C4-2B (cell line): ENCODE results near the gene CD83.
A peak's percentile ranks its signal among the peaks of the same experiment; 100 is the strongest.

ENCODE experiments used
- H3K27ac ChIP-seq: fragments of 450-650 bp; 2 replicates; pipeline ENCODE4 v1.5.1; 2017
- ZFX ChIP-seq: fragments of 450-650 bp; IDR thresholded peaks from 2 replicates; pipeline ENCODE4 v1.6.1; 2017
- TF ChIP-seq, protein P1 (sequence below): fragments of 450-650 bp; conservative IDR thresholded peaks from 2 replicates; pipeline ENCODE4 v1.5.1; 2017; ENCODE audit warnings: mild to moderate bottlenecking

Gene CD83

DNA sequence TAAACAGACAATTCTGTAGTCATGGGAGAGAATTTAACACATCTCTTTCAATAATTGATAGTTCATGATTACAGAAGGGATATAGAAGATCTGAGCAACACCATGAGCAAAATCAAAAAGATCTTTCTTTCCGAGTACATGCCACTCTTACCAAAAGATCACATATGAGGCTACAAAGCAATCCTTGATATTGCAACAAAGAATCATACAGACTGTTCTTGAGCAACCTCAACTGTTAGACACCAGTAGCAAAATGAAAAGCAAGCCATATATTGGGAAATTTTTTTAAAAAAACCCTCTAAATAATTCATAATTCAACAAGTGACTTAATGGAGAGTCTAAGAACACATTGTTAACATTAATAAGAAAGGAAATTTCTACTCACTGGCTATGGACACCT lies 3.6 kb upstream of the CD83 start:
- TF ChIP-seq, protein P1, sequence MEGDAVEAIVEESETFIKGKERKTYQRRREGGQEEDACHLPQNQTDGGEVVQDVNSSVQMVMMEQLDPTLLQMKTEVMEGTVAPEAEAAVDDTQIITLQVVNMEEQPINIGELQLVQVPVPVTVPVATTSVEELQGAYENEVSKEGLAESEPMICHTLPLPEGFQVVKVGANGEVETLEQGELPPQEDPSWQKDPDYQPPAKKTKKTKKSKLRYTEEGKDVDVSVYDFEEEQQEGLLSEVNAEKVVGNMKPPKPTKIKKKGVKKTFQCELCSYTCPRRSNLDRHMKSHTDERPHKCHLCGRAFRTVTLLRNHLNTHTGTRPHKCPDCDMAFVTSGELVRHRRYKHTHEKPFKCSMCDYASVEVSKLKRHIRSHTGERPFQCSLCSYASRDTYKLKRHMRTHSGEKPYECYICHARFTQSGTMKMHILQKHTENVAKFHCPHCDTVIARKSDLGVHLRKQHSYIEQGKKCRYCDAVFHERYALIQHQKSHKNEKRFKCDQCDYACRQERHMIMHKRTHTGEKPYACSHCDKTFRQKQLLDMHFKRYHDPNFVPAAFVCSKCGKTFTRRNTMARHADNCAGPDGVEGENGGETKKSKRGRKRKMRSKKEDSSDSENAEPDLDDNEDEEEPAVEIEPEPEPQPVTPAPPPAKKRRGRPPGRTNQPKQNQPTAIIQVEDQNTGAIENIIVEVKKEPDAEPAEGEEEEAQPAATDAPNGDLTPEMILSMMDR, result no peak
- no peak for TF ChIP-seq ZFX
- H3K27ac ChIP-seq, result no peak overlapping the region

DNA sequence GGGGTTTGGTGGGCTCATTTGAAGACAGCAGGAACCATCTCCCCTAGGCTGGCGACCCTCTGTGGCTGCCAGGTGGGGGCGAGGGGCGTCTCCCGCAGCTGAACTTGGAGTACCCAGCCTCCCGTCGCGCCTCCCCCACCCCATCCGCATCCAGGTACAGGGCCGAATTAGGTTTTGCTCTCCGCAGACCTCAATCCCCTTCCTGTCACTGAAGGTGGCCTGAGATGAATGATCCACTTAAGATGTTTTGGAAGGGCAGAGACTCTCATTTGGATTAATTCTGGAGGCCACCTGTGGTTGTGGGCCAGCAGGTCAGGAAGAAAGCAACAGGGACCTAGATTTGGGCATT lies 493 bp downstream of the CD83 start:
- TF ChIP-seq, protein P1, result peak; percentile 23
- no peak for TF ChIP-seq ZFX
- peak overlapping the region; percentile 34 for H3K27ac ChIP-seq

DNA sequence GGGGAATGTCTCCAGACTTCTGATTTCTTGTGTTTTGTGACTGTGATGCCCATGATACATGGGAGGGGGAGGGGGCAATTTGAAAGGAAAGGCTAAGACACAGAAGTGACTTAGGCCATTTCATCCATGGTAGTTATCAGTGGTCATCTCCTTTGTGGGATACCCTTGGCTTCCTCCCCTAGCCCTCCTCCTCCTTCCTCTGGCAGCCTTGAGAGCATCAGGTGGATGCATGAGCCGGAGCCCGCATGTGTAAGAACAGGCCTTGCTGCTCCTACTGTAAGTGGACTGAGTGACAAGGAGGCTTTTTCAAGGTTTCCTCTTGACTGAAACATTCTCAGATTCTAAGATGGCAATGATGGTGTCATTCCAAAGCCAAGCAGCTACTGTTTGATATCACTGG lies 874 bp downstream of the CD83 start:
- TF ChIP-seq, protein P1, result no peak
- TF ChIP-seq ZFX, result no peak
- no peak overlapping the region for H3K27ac ChIP-seq

DNA sequence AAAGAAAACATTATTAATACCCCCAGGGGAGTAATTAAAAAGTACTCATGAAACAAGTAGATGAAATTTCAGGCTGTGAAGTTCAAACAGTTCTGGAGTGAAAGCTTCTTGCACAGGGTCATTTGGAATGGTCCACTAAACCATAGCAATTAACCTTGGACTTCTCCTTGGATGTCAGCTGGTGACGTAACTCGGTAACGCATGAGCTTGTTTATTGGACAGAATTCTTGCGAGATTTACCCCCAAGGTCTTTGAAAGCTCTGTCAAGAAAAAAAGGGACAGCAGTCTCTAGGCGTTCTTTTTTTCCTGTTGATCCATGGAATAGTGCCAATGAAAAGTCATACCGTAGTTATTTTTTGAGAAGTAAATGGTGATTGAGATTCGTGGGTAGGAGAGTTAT lies 2.2 kb downstream of the CD83 start:
- H3K27ac ChIP-seq, result no peak overlapping the region
- TF ChIP-seq, protein P1, result no peak
- TF ChIP-seq ZFX, result no peak

DNA sequence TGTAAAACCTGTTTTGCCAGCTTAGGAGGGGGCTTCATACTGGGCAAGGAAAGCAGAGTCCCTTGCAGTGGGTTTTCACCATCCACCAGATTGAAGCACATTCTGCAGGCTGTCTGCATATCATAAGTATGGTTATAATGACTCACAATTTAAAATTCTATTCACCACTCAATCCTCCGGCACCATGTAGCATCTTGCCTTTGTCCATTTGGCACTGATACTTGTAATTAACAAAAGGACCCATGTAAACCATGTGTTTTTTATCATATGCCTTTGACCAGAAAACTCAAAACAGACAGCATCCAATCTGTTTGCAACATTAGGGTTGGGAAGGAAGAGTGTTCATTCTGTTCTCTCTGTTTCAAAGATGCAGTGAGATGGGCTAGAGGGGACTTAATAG lies 3.0 kb downstream of the CD83 start:
- H3K27ac ChIP-seq, result no peak overlapping the region

DNA sequence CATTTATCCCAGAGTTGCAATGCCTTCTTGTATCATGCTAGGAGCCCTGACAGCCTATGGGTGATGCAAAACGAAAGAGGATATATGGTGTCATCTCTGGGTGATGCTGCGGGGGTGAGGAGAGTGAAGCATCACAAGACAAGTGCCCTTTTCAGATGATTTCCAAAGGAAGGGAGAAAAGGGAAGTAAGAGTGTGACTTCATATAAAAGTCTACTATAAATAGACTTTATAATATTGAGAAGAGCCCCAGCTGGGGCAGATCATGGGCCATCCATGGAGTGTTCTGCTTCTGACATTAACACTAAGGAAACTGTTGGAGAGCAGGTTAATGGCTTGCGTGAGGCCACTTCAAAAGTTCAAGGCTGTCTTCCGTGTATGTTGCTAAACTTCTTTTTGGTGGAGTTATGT lies 4.4 kb downstream of the CD83 start:
- no peak overlapping the region for H3K27ac ChIP-seq
- TF ChIP-seq ZFX, result no peak
- TF ChIP-seq, protein P1, result no peak

More for the DNA sequence above, 3.0 kb downstream of the CD83 start:
- TF ChIP-seq, protein P1, result no peak
- TF ChIP-seq ZFX, result no peak

DNA sequence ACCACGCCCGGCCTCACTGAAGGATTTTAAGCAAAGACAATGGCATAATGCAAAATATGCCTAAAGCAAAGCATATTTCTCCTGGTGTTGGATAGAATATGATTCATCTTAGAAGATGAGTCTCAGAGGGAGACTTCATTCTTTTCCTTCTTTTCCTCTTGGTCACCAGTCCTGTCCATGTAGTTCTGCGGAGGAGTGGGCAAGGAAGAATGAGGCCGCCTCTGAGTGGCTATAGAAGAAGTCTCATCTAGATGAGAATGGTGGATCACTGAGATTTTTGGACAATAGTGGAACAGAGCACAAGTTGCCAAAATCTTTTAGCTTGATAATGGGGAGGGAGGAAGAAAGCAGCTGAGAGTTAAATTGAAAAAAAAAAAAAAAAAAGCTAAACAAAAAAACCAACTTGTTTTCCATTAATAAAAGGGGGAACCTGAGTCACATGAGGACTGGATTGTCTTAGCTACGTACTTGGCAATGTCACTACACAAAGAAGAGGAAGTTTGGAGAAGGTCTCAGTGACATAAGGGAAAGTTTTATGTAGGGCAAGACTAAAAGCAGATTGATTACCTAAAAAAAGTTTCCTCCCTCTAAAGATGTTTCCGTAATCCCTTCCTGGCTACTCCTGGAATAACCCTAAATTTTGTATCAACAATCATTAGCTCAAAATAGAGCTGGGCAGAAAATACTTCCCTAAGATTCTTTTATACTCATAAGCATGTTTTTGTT lies 6.0 kb downstream of the CD83 start:
- TF ChIP-seq, protein P1, result no peak
- no peak for TF ChIP-seq ZFX
- no peak overlapping the region for H3K27ac ChIP-seq
